Smooth muscle cell (in vitro differentiated cells): ENCODE measurements around the gene FUT7. TPM values are rescaled to one million over a fixed set of nuclear protein-coding genes. Genes with fewer than 3 reads are reported as not detected.

ENCODE experiments used
- DNase-seq: peaks from one replicate; lab custom pipeline; 2025; ENCODE audit not compliant: unreplicated experiment; lab: John Stamatoyannopoulos, UW
- H2AFZ ChIP-seq: fragments of 200-600 bp; sonication (generic); 2 replicates; pipeline ENCODE4 v1.6.0; 2016; ENCODE audit warnings: antibody characterized with exemption, low read depth, mild to moderate bottlenecking
- H3F3A ChIP-seq: fragments of 200-600 bp; sonication (generic); 2 replicates; pipeline ENCODE4 v1.6.0; 2017; ENCODE audit warnings: antibody characterized with exemption, low read depth
- H3K27ac ChIP-seq: fragments of 200-600 bp; sonication (generic); 2 replicates; pipeline ENCODE4 v1.5.1; 2016; ENCODE audit warnings: low read depth, mild to moderate bottlenecking
- H3K27me3 ChIP-seq: fragments of 200-600 bp; sonication (generic); 2 replicates; pipeline ENCODE4 v1.6.1; 2016; ENCODE audit warnings: low read depth, mild to moderate bottlenecking
- H3K36me3 ChIP-seq: fragments of 200-600 bp; sonication (generic); 2 replicates; pipeline ENCODE4 v1.5.1; 2016; ENCODE audit warnings: low read depth
- H3K4me1 ChIP-seq: fragments of 200-600 bp; sonication (generic); 2 replicates; pipeline ENCODE4 v1.5.1; 2016; ENCODE audit warnings: low read depth
- H3K4me2 ChIP-seq: fragments of 200-600 bp; sonication (generic); 2 replicates; pipeline ENCODE4 v1.6.0; 2016; ENCODE audit warnings: mild to moderate bottlenecking
- H3K4me3 ChIP-seq: fragments of 200-600 bp; sonication (generic); 2 replicates; pipeline ENCODE4 v1.5.1; 2016; ENCODE audit warnings: mild to moderate bottlenecking
- H3K79me2 ChIP-seq: fragments of 200-600 bp; sonication (generic); 2 replicates; pipeline ENCODE4 v1.6.0; 2016; ENCODE audit warnings: low read depth, mild to moderate bottlenecking
- H3K9ac ChIP-seq: fragments of 200-600 bp; sonication (generic); 2 replicates; pipeline ENCODE4 v1.6.0; 2016; ENCODE audit warnings: low read depth
- H3K9me3 ChIP-seq: fragments of 200-600 bp; sonication (generic); replicated peaks from 2 replicates; pipeline ENCODE4 v1.5.1; 2016; ENCODE audit warnings: low read depth
- H4K20me1 ChIP-seq: fragments of 200-600 bp; sonication (generic); 2 replicates; pipeline ENCODE4 v1.6.0; 2016; ENCODE audit warnings: low read depth
- CTCF ChIP-seq: fragments of 200-600 bp; sonication (generic); IDR thresholded peaks from 2 replicates; pipeline ENCODE4 v1.5.1; 2017; ENCODE audit warnings: borderline replicate concordance, mild to moderate bottlenecking, antibody characterized with exemption; ENCODE audit not compliant: insufficient read depth, poor library complexity, severe bottlenecking
- WGBS: methylation state at CpG from one replicate; pipeline ENCODE4 v1.1.7; 2016; ENCODE audit warnings: low lambda C conversion rate; 5-methylcytosine and 5-hydroxymethylcytosine counted together
- polyA plus RNA-seq: library from polyadenylated mRNA; unstranded; fragments of >200 nt; fragmentation: Nextera tagmentation; extraction: Ambion mirVana; gene quantifications from 2 replicates; pipeline ENCODE4 v1.2.1, GENCODE V29; 2016
- total RNA-seq: library from RNA; depleted of rRNA; stranded (reverse); fragments of >200 nt; gene quantifications from 2 replicates; pipeline ENCODE4 v1.2.3, GENCODE V29; 2014

FUT7 gene
- total and polyA plus RNA-seq, 2 experiments from 2014 or later = not detected

GRCh38 chr9:137052293-137052692, 20.4 kb upstream of the FUT7 start:
- H3K4me3 ChIP-seq = no peak overlapping the region
- no peak overlapping the region for H2AFZ ChIP-seq
- H3K27ac ChIP-seq = no peak overlapping the region
- DNase-seq = no peak
- no peaks in the 10 kb centered on the region for H3F3A ChIP-seq
- peaks cover 9% of the 10 kb centered on the region for H3K4me1 ChIP-seq
- TF ChIP-seq CTCF = no peak
- H3K36me3 ChIP-seq = no peaks in the 10 kb centered on the region
- H3K27me3 ChIP-seq = peaks cover 72% of the 10 kb centered on the region
- H4K20me1 ChIP-seq = no peaks in the 10 kb centered on the region
- no peak overlapping the region for H3K9ac ChIP-seq
- 88% methylated on average over 7 of the region's 8 CpGs for WGBS
- no peak overlapping the region for H3K4me2 ChIP-seq
- H3K79me2 ChIP-seq = no peaks in the 10 kb centered on the region
- H3K9me3 ChIP-seq = no peaks in the 10 kb centered on the region

GRCh38 chr9:137051145-137051724, 19.3 kb upstream of the FUT7 start:
- Histone ChIP-seq H3K9ac (no peak overlapping the region), H3K36me3 (no peaks in the 10 kb centered on the region), H3F3A (no peaks in the 10 kb centered on the region), H2AFZ (no peak overlapping the region), H3K9me3 (no peaks in the 10 kb centered on the region), H3K4me3 (no peak overlapping the region), H3K27me3 (peaks cover 78% of the 10 kb centered on the region), H3K4me2 (no peak overlapping the region), H3K79me2 (no peaks in the 10 kb centered on the region), H3K27ac (no peak overlapping the region), H4K20me1 (no peaks in the 10 kb centered on the region), H3K4me1 (peaks cover 11% of the 10 kb centered on the region)
- TF ChIP-seq CTCF = no peak
- no peak for DNase-seq
- WGBS = 94% methylated on average over 17 of the region's 17 CpGs

GRCh38 chr9:137050570-137050969, 18.7 kb upstream of the FUT7 start:
- Histone ChIP-seq H3K27me3 (peaks cover 80% of the 10 kb centered on the region), H3K4me3 (no peak overlapping the region), H3F3A (no peaks in the 10 kb centered on the region), H3K79me2 (no peaks in the 10 kb centered on the region), H4K20me1 (no peaks in the 10 kb centered on the region), H2AFZ (no peak overlapping the region), H3K4me1 (peaks cover 16% of the 10 kb centered on the region), H3K4me2 (no peak overlapping the region), H3K27ac (no peak overlapping the region), H3K36me3 (no peaks in the 10 kb centered on the region), H3K9ac (no peak overlapping the region), H3K9me3 (no peaks in the 10 kb centered on the region)
- TF ChIP-seq CTCF = no peak
- 86% methylated on average over 5 of the region's 5 CpGs for WGBS
- DNase-seq = no peak
